K562 (cell line): ENCODE results near the gene KNDC1.

Experiments used
- MTA3 ChIP-seq: fragments of 450-650 bp; formaldehyde crosslinking; IDR thresholded peaks from 2 replicates; pipeline ENCODE4 v1.6.1; 2017; ENCODE audit warnings: mild to moderate bottlenecking, borderline replicate concordance
- POLR2AphosphoS5 ChIP-seq: IDR thresholded peaks from 2 replicates; pipeline ENCODE4 v1.6.1; 2011; ENCODE audit warnings: mild to moderate bottlenecking, low read depth, low read length, moderate library complexity; ENCODE audit not compliant: control insufficient read depth, insufficient read depth
- PTBP1 ChIP-seq: fragments of 200-400 bp; formaldehyde crosslinking; IDR thresholded peaks from 2 replicates; pipeline ENCODE4 v1.6.1; 2017; ENCODE audit warnings: low read depth, low read length
- SP1 ChIP-seq: sonication (generic); formaldehyde crosslinking; IDR thresholded peaks from 2 replicates; pipeline ENCODE4 v1.8.1; 2022; ENCODE audit warnings: mild to moderate bottlenecking, missing genetic modification reagents
- TOE1 ChIP-seq, 2 experiments: fragments of 450-650 bp in 1 of 2; sonication (generic) in 1 of 2; formaldehyde crosslinking in 1 of 2; IDR thresholded peaks; 2 replicates each; pipeline versions ENCODE4 v1.7.1 to v1.8.0; 2016 to 2022; ENCODE audit warnings: borderline replicate concordance in 2 of 2, mild to moderate bottlenecking in 2 of 2, antibody characterized with exemption in 1 of 2, inconsistent platforms in 1 of 2, low read depth in 1 of 2, missing genetic modification reagents in 1 of 2, moderate library complexity in 1 of 2
- ZNF311 ChIP-seq: fragments of 250-450 bp; sonication (Bioruptor Pico); IDR thresholded peaks from 2 replicates; pipeline ENCODE4 v1.4.0; 2020; ENCODE audit warnings: mild to moderate bottlenecking, moderate library complexity
- ZNF354B ChIP-seq: fragments of 250-450 bp; sonication (Bioruptor Pico); IDR thresholded peaks from 2 replicates; pipeline ENCODE4 v1.4.0; 2020
- TF ChIP-seq, protein P1 (sequence below): fragments of 450-650 bp; IDR thresholded peaks from 2 replicates; pipeline ENCODE4 v1.6.1; 2018; ENCODE audit warnings: mild to moderate bottlenecking, low read depth; ENCODE audit not compliant: partially characterized antibody
- TF ChIP-seq, protein P2 (sequence below), 2 experiments: fragments of 450-650 bp; formaldehyde crosslinking in 1 of 2; IDR thresholded peaks; 2 replicates each; pipeline versions ENCODE4 v1.4.0 to v1.6.1; 2014 to 2020; ENCODE audit warnings: mild to moderate bottlenecking in 2 of 2, borderline replicate concordance in 1 of 2, low read depth in 1 of 2
- TF ChIP-seq, protein P3 (sequence below), 3 experiments: IDR thresholded peaks in 2 of 3; conservative IDR thresholded peaks in 1 of 3; 2 replicates each; pipeline ENCODE4 v1.5.1; 2011 to 2012; ENCODE audit warnings: low read length in 3 of 3, mild to moderate bottlenecking in 3 of 3, control low read depth in 2 of 3, improper control_type of control experiment in 1 of 3, inconsistent platforms in 1 of 3, low read depth in 1 of 3, mixed read lengths in 1 of 3, moderate library complexity in 1 of 3; ENCODE audit not compliant: insufficient read depth in 2 of 3

DNA sequence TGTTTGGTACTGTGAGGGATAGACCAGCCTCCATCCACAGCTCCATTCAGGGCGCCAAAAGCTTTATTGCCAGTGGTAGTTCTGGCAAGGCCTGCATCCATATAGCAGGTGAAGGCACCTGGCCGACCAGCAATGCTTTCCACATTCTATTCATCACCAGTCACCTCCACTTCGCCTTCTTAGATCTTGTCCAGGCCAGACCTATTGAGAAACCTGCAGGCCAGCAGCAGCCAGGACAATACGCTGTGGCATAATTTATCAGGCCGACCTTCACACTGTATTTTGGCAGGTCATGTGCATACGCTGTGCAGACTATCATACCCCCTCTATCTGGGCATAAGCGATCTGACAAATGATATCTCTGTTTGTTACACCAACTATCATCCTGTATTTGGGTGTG is 15.2 kb upstream of the KNDC1 start:
- TF ChIP-seq, protein P1, sequence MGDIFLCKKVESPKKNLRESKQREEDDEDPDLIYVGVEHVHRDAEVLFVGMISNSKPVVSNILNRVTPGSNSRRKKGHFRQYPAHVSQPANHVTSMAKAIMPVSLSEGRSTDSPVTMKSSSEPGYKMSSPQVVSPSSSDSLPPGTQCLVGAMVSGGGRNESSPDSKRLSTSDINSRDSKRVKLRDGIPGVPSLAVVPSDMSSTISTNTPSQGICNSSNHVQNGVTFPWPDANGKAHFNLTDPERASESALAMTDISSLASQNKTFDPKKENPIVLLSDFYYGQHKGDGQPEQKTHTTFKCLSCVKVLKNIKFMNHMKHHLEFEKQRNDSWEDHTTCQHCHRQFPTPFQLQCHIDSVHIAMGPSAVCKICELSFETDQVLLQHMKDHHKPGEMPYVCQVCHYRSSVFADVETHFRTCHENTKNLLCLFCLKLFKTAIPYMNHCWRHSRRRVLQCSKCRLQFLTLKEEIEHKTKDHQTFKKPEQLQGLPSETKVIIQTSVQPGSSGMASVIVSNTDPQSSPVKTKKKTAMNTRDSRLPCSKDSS, result no peak
- no peak for TF ChIP-seq PTBP1
- no peak for TF ChIP-seq POLR2AphosphoS5
- no peak for TF ChIP-seq ZNF311 (CRISPR knock-in tag)
- TF ChIP-seq, protein P2, sequence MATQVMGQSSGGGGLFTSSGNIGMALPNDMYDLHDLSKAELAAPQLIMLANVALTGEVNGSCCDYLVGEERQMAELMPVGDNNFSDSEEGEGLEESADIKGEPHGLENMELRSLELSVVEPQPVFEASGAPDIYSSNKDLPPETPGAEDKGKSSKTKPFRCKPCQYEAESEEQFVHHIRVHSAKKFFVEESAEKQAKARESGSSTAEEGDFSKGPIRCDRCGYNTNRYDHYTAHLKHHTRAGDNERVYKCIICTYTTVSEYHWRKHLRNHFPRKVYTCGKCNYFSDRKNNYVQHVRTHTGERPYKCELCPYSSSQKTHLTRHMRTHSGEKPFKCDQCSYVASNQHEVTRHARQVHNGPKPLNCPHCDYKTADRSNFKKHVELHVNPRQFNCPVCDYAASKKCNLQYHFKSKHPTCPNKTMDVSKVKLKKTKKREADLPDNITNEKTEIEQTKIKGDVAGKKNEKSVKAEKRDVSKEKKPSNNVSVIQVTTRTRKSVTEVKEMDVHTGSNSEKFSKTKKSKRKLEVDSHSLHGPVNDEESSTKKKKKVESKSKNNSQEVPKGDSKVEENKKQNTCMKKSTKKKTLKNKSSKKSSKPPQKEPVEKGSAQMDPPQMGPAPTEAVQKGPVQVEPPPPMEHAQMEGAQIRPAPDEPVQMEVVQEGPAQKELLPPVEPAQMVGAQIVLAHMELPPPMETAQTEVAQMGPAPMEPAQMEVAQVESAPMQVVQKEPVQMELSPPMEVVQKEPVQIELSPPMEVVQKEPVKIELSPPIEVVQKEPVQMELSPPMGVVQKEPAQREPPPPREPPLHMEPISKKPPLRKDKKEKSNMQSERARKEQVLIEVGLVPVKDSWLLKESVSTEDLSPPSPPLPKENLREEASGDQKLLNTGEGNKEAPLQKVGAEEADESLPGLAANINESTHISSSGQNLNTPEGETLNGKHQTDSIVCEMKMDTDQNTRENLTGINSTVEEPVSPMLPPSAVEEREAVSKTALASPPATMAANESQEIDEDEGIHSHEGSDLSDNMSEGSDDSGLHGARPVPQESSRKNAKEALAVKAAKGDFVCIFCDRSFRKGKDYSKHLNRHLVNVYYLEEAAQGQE (IDR thresholded peaks at IDR 0.05; ENCODE audit: borderline replicate concordance), result no peak
- TF ChIP-seq, protein P2 (CRISPR knock-in tag; IDR thresholded peaks at IDR 0.05; ENCODE audit: low read depth), result no peak
- no peak for TF ChIP-seq ZNF354B (CRISPR knock-in tag)
- no peak for TF ChIP-seq TOE1 (IDR thresholded peaks at IDR 0.05; ENCODE audit: borderline replicate concordance)
- TF ChIP-seq TOE1 (CRISPR knock-in tag; IDR thresholded peaks at IDR 0.05; ENCODE audit: borderline replicate concordance, low read depth), result no peak
- TF ChIP-seq, protein P3, sequence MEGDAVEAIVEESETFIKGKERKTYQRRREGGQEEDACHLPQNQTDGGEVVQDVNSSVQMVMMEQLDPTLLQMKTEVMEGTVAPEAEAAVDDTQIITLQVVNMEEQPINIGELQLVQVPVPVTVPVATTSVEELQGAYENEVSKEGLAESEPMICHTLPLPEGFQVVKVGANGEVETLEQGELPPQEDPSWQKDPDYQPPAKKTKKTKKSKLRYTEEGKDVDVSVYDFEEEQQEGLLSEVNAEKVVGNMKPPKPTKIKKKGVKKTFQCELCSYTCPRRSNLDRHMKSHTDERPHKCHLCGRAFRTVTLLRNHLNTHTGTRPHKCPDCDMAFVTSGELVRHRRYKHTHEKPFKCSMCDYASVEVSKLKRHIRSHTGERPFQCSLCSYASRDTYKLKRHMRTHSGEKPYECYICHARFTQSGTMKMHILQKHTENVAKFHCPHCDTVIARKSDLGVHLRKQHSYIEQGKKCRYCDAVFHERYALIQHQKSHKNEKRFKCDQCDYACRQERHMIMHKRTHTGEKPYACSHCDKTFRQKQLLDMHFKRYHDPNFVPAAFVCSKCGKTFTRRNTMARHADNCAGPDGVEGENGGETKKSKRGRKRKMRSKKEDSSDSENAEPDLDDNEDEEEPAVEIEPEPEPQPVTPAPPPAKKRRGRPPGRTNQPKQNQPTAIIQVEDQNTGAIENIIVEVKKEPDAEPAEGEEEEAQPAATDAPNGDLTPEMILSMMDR (IDR thresholded peaks at IDR 0.05 in 2 of 3, conservative IDR thresholded peaks at IDR 0.05 in 1 of 3; ENCODE audit: insufficient read depth in 2 of 3, low read depth in 1 of 3, low read length in 3 of 3), result no peak
- no peak for TF ChIP-seq MTA3
- no peak for TF ChIP-seq SP1 (CRISPR knock-in tag)
